Astrocyte (in vitro differentiated cells and primary cell): ENCODE data around the gene CDKN1C. TPM values are rescaled to one million over a fixed set of nuclear protein-coding genes. Genes with fewer than 3 reads are reported as not detected.

Experiments used
- DNase-seq: peaks from one replicate; pipeline ENCODE4 v3.0.0-alpha.2; 2010; ENCODE audit warnings: low read depth
- FAIRE-seq: peaks from 2 replicates; lab custom pipeline; 2011; peaks lifted over from hg19 to GRCh38; lab: Jason Lieb, UNC
- H2AFZ ChIP-seq: 2 replicates; pipeline ENCODE4 v1.6.0; 2012; ENCODE audit warnings: low read depth, low read length, inconsistent platforms
- H3K27ac ChIP-seq: 2 replicates; pipeline ENCODE4 v1.5.1; 2011; ENCODE audit warnings: low read depth, low read length, inconsistent platforms
- H3K27me3 ChIP-seq: 2 replicates; pipeline ENCODE4 v1.6.0; 2011; ENCODE audit warnings: low read length, inconsistent platforms; ENCODE audit not compliant: insufficient read depth
- H3K36me3 ChIP-seq: 2 replicates; pipeline ENCODE4 v1.5.1; 2011; ENCODE audit warnings: low read length, inconsistent platforms; ENCODE audit not compliant: insufficient read depth
- H3K4me1 ChIP-seq: 2 replicates; pipeline ENCODE4 v1.5.1; 2011; ENCODE audit warnings: low read length, inconsistent platforms; ENCODE audit not compliant: insufficient read depth
- H3K4me2 ChIP-seq: 2 replicates; pipeline ENCODE4 v1.6.0; 2012; ENCODE audit warnings: low read length, inconsistent platforms
- H3K4me3 ChIP-seq: 2 replicates; pipeline ENCODE4 v1.5.1; 2011; ENCODE audit warnings: low read depth, mild to moderate bottlenecking, low read length, inconsistent platforms; ENCODE audit not compliant: insufficient read depth
- H3K79me2 ChIP-seq: 2 replicates; pipeline ENCODE4 v1.6.0; 2012; ENCODE audit warnings: mild to moderate bottlenecking, low read length, inconsistent platforms; ENCODE audit not compliant: insufficient read depth
- H3K9ac ChIP-seq: 2 replicates; pipeline ENCODE4 v1.6.0; 2012; ENCODE audit warnings: mild to moderate bottlenecking, low read length, inconsistent platforms
- H3K9me3 ChIP-seq: 2 replicates; pipeline ENCODE4 v1.5.1; 2012; ENCODE audit warnings: low read depth, mild to moderate bottlenecking, low read length, inconsistent platforms; ENCODE audit not compliant: insufficient read depth
- H4K20me1 ChIP-seq: 2 replicates; pipeline ENCODE4 v1.6.0; 2012; ENCODE audit warnings: low read length, inconsistent platforms; ENCODE audit not compliant: insufficient read depth
- H3K27ac Mint-ChIP-seq: one replicate; pipeline ENCODE4 v1.8.0; 2021; ENCODE audit warnings: mild to moderate bottlenecking, mixed read lengths; ENCODE audit not compliant: unreplicated experiment
- H3K27me3 Mint-ChIP-seq: one replicate; pipeline ENCODE4 v1.8.0; 2021; ENCODE audit warnings: low read depth, mixed read lengths; ENCODE audit not compliant: unreplicated experiment
- H3K36me3 Mint-ChIP-seq: one replicate; pipeline ENCODE4 v1.8.0; 2021; ENCODE audit warnings: low read depth, mixed read lengths; ENCODE audit not compliant: unreplicated experiment
- H3K4me1 Mint-ChIP-seq: one replicate; pipeline ENCODE4 v1.8.0; 2021; ENCODE audit warnings: low read depth, mixed read lengths; ENCODE audit not compliant: unreplicated experiment
- H3K4me3 Mint-ChIP-seq: one replicate; pipeline ENCODE4 v1.8.0; 2021; ENCODE audit warnings: mild to moderate bottlenecking, moderate library complexity, mixed read lengths; ENCODE audit not compliant: unreplicated experiment
- H3K9me3 Mint-ChIP-seq: one replicate; pipeline ENCODE4 v1.8.0; 2021; ENCODE audit warnings: mild to moderate bottlenecking, mixed read lengths; ENCODE audit not compliant: unreplicated experiment
- CTCF ChIP-seq: IDR thresholded peaks from 2 replicates; pipeline ENCODE4 v1.5.1; 2011; ENCODE audit warnings: low read depth, mild to moderate bottlenecking, inconsistent platforms, low read length, moderate library complexity; ENCODE audit not compliant: insufficient read depth
- EZH2 ChIP-seq: IDR thresholded peaks from 2 replicates; pipeline ENCODE4 v1.6.1; 2012; ENCODE audit warnings: mild to moderate bottlenecking, low read length, inconsistent platforms; ENCODE audit not compliant: insufficient read depth
- total RNA-seq: library from RNA; stranded (reverse); gene quantifications from 2 replicates; pipeline ENCODE4 v1.2.1, GENCODE V29; 2021

Gene CDKN1C
- total RNA-seq, 1 donor from 2014 or later: 7.5 TPM

GRCh38 chr11:2846470-2846869, 39.1 kb downstream of the CDKN1C start:
- Histone ChIP-seq H3K79me2 (no peaks in the 10 kb centered on the region), H3K27ac (no peak overlapping the region), H3K4me2 (no peak overlapping the region), H3K4me3 (no peak overlapping the region), H4K20me1 (no peaks in the 10 kb centered on the region), H3K4me1 (peaks cover 2% of the 10 kb centered on the region), H3K9me3 (no peaks in the 10 kb centered on the region), H3K36me3 (no peaks in the 10 kb centered on the region), H3K27me3 (peaks cover 10% of the 10 kb centered on the region), H3K9ac (no peak overlapping the region), H2AFZ (no peak overlapping the region)
- no peak for FAIRE-seq
- H3K36me3 Mint-ChIP-seq: no peaks in the 10 kb centered on the region
- DNase-seq: no peak
- no peaks in the 10 kb centered on the region for H3K9me3 Mint-ChIP-seq
- H3K4me1 Mint-ChIP-seq: peaks cover 2% of the 10 kb centered on the region
- no peak overlapping the region for H3K4me3 Mint-ChIP-seq
- H3K27me3 Mint-ChIP-seq: peaks cover 34% of the 10 kb centered on the region
- no peak overlapping the region for H3K27ac Mint-ChIP-seq
- TF ChIP-seq EZH2 (no peak), CTCF (no peak)

DNA sequence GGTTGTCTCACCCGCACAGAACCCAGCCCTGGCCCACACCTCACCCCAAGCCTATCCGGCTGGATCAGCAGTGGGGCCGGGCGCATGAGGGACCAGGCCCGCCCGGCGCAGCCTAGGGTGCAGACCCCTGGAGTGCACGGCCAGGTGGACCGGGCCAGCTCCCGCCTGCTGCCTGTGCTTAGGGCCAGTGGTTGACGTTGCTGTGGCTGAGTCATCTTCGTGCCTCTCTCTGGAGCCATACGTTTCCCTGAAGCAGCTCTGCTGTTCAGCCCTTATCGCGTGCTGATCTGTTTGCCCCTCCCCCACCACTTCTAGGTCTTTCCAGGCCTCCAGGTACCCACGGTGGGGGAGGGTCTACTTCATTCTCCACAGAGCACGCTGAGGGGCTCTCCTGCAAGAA, 39.5 kb downstream of the CDKN1C start:
- no peaks in the 10 kb centered on the region for H3K9me3 Mint-ChIP-seq
- no peak overlapping the region for H2AFZ ChIP-seq
- no peak overlapping the region for H3K4me3 Mint-ChIP-seq
- peaks cover 2% of the 10 kb centered on the region for H3K4me1 ChIP-seq
- TF ChIP-seq EZH2 (no peak), CTCF (no peak)
- no peak overlapping the region for H3K9ac ChIP-seq
- H3K27me3 Mint-ChIP-seq: peaks cover 34% of the 10 kb centered on the region
- H3K36me3 ChIP-seq: no peaks in the 10 kb centered on the region
- no peak overlapping the region for H3K4me2 ChIP-seq
- peaks cover 2% of the 10 kb centered on the region for H3K4me1 Mint-ChIP-seq
- peak; percentile 54 for DNase-seq
- no peaks in the 10 kb centered on the region for H3K79me2 ChIP-seq
- no peaks in the 10 kb centered on the region for H3K36me3 Mint-ChIP-seq
- no peak for FAIRE-seq
- peaks cover 9% of the 10 kb centered on the region for H3K27me3 ChIP-seq
- no peak overlapping the region for H3K4me3 ChIP-seq
- no peaks in the 10 kb centered on the region for H3K9me3 ChIP-seq
- H3K27ac ChIP-seq: no peak overlapping the region
- no peaks in the 10 kb centered on the region for H4K20me1 ChIP-seq
- no peak overlapping the region for H3K27ac Mint-ChIP-seq

GRCh38 chr11:2844996-2845395, 40.6 kb downstream of the CDKN1C start:
- Mint-ChIP-seq H3K4me3 (no peak overlapping the region), H3K36me3 (no peaks in the 10 kb centered on the region), H3K27me3 (peaks cover 45% of the 10 kb centered on the region), H3K27ac (no peak overlapping the region), H3K4me1 (peaks cover 6% of the 10 kb centered on the region), H3K9me3 (no peaks in the 10 kb centered on the region)
- H3K9ac ChIP-seq: no peak overlapping the region
- no peak overlapping the region for H2AFZ ChIP-seq
- no peak overlapping the region for H3K4me3 ChIP-seq
- no peak overlapping the region for H3K4me2 ChIP-seq
- peaks cover 2% of the 10 kb centered on the region for H3K4me1 ChIP-seq
- H4K20me1 ChIP-seq: no peaks in the 10 kb centered on the region
- no peak overlapping the region for H3K27ac ChIP-seq
- no peak for FAIRE-seq
- no peaks in the 10 kb centered on the region for H3K27me3 ChIP-seq
- H3K9me3 ChIP-seq: no peaks in the 10 kb centered on the region
- no peak for DNase-seq
- H3K79me2 ChIP-seq: no peaks in the 10 kb centered on the region
- TF ChIP-seq CTCF (no peak), EZH2 (no peak)
- H3K36me3 ChIP-seq: no peaks in the 10 kb centered on the region
